ENCODE measurements around the gene DICER1.

DNA sequence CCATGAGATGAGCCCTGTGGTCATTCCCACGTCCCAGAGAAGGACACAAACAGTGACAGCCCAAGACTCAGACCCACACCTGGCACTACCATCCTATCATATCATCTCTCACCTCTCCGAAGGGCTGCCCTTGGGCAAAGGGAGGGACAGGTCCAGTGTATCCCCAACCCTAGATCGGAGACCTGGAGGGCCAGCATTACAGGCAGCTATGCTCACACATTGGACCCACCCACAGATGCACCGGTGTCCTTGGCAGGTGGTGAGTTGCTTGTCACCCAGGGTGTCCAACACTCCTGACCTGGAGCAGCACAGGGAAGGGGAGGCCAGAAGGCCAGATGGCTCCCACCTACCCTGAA, 117.4 kb downstream of the DICER1 start:
- TF ChIP-seq CTCF (IDR thresholded peaks at IDR 0.05) (no peak), EP300 (IDR thresholded peaks at IDR 0.05) (no peak)
